HepG2 (cell line): Measurements from ENCODE around the gene IFNAR2. TPM values are rescaled to one million over a fixed set of nuclear protein-coding genes. Genes with fewer than 3 reads are reported as not detected.

Experiments used
- ATRX ChIP-seq: sonication (generic); formaldehyde crosslinking; IDR thresholded peaks from 2 replicates; pipeline ENCODE4 v1.4.0; 2020; ENCODE audit warnings: missing genetic modification reagents, borderline replicate concordance
- ERF ChIP-seq: IDR thresholded peaks from 2 replicates; pipeline ENCODE4 v1.6.1; 2018; ENCODE audit warnings: missing biosample characterization, missing genetic modification reagents
- GLMP ChIP-seq: sonication (generic); formaldehyde crosslinking; IDR thresholded peaks from 2 replicates; pipeline ENCODE4 v1.9.0; 2021; ENCODE audit warnings: missing genetic modification reagents, mild to moderate bottlenecking, borderline replicate concordance
- KLF15 ChIP-seq: sonication (generic); formaldehyde crosslinking; IDR thresholded peaks from 2 replicates; pipeline ENCODE4 v1.8.1; 2023; ENCODE audit warnings: borderline replicate concordance, mild to moderate bottlenecking, inconsistent platforms, missing genetic modification reagents, mixed read lengths
- MAFF ChIP-seq: IDR thresholded peaks from 2 replicates; pipeline ENCODE4 v1.6.1; 2011; ENCODE audit warnings: low read depth, low read length, improper control_type of control experiment
- RERE ChIP-seq: IDR thresholded peaks from 2 replicates; pipeline ENCODE4 v1.6.1; 2016; ENCODE audit warnings: low read depth, missing genetic modification reagents, missing compliant biosample characterization
- SRSF1 ChIP-seq: fragments of 200-400 bp; formaldehyde crosslinking; optimal IDR thresholded peaks from 2 replicates; pipeline ENCODE3; 2017; ENCODE audit warnings: mild to moderate bottlenecking, low read depth, low read length, moderate library complexity
- THAP7 ChIP-seq: sonication (generic); formaldehyde crosslinking; IDR thresholded peaks from 2 replicates; pipeline ENCODE4 v1.8.1; 2023; ENCODE audit warnings: mild to moderate bottlenecking, missing genetic modification reagents
- ZBTB34 ChIP-seq: sonication (generic); formaldehyde crosslinking; IDR thresholded peaks from 2 replicates; pipeline ENCODE4 v1.8.0; 2022; ENCODE audit warnings: mild to moderate bottlenecking, missing genetic modification reagents
- ZFP36L2 ChIP-seq: sonication (generic); formaldehyde crosslinking; IDR thresholded peaks from 2 replicates; pipeline ENCODE4 v1.4.0; 2020; ENCODE audit warnings: missing genetic modification reagents
- ZNF160 ChIP-seq: sonication (generic); formaldehyde crosslinking; IDR thresholded peaks from 2 replicates; pipeline ENCODE4 v1.8.0; 2022; ENCODE audit warnings: mild to moderate bottlenecking, inconsistent platforms, missing genetic modification reagents
- ZNF230 ChIP-seq: sonication (generic); formaldehyde crosslinking; IDR thresholded peaks from 2 replicates; pipeline ENCODE4 v1.4.0; 2020; ENCODE audit warnings: mild to moderate bottlenecking, missing genetic modification reagents
- ZNF430 ChIP-seq: sonication (generic); formaldehyde crosslinking; IDR thresholded peaks from 2 replicates; pipeline ENCODE4 v1.9.0; 2021; ENCODE audit warnings: mild to moderate bottlenecking, missing genetic modification reagents
- ZNF777 ChIP-seq: sonication (generic); formaldehyde crosslinking; IDR thresholded peaks from 2 replicates; pipeline ENCODE4 v1.4.0; 2020; ENCODE audit warnings: missing genetic modification reagents
- ZNF790 ChIP-seq: sonication (generic); formaldehyde crosslinking; IDR thresholded peaks from 2 replicates; pipeline ENCODE4 v1.8.0; 2022; ENCODE audit warnings: missing genetic modification reagents, mild to moderate bottlenecking, borderline replicate concordance
- polyA plus RNA-seq, 8 experiments: library from polyadenylated mRNA; depleted of rRNA in 3 of 8; stranded (reverse) in 7 of 8; unstranded in 1 of 8; fragments of >200 nt; fragmentation: Illumina TruSeq in 4 of 8; extraction: Trizol in 4 of 8; gene quantifications; 2 replicates each; pipeline versions ENCODE4 v1.2.1 to v1.2.3, GENCODE V29; 2011 to 2016; ENCODE audit warnings: low read depth in 4 of 8, missing spikeins in 1 of 8, mixed read lengths in 1 of 8; ENCODE audit not compliant: insufficient read depth in 1 of 8
- total RNA-seq, 5 experiments: library from RNA; depleted of rRNA; stranded (reverse); fragments of >200 nt; fragmentation: Illumina TruSeq; extraction: Trizol; gene quantifications; 2 replicates each; pipeline ENCODE4 v1.2.3, GENCODE V29; 2016; ENCODE audit warnings: low read depth in 1 of 5
- TF ChIP-seq, protein P1 (sequence below): sonication (generic); formaldehyde crosslinking; IDR thresholded peaks from 2 replicates; pipeline ENCODE4 v1.4.0; 2020; ENCODE audit warnings: missing genetic modification reagents
- TF ChIP-seq, protein P2 (sequence below): sonication (generic); formaldehyde crosslinking; conservative IDR thresholded peaks from 2 replicates; pipeline ENCODE4 v1.5.0; 2020; ENCODE audit warnings: missing genetic modification reagents

The IFNAR2 gene
- total and polyA plus RNA-seq, 2 of the 13 experiments (the other 11 are each of a cell fraction or from before 2014, with no cell fraction given) = 5.1 to 24.1 TPM

GRCh38 chr21:33229784-33230544 is at the start of gene IFNAR2 (continued):
- TF ChIP-seq ZNF230 = no peak
- TF ChIP-seq MAFF = no peak
- no peak for TF ChIP-seq ZNF430 (CRISPR knock-in tag)
- TF ChIP-seq, protein P1, sequence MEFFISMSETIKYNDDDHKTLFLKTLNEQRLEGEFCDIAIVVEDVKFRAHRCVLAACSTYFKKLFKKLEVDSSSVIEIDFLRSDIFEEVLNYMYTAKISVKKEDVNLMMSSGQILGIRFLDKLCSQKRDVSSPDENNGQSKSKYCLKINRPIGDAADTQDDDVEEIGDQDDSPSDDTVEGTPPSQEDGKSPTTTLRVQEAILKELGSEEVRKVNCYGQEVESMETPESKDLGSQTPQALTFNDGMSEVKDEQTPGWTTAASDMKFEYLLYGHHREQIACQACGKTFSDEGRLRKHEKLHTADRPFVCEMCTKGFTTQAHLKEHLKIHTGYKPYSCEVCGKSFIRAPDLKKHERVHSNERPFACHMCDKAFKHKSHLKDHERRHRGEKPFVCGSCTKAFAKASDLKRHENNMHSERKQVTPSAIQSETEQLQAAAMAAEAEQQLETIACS (CRISPR knock-in tag) = peak; percentile 70
- TF ChIP-seq RERE (CRISPR knock-in tag) = no peak
- TF ChIP-seq GLMP (CRISPR knock-in tag) = no peak
- no peak for TF ChIP-seq KLF15 (CRISPR knock-in tag)
- TF ChIP-seq ATRX (CRISPR knock-in tag) = no peak
- 0 out of 2 replicates have a peak, but pooled peaks have one; percentile 22 for TF ChIP-seq ZNF160 (CRISPR knock-in tag)
- peak; percentile 69; the same call in 1 of the 2 replicates for TF ChIP-seq THAP7
- no peak for TF ChIP-seq ZNF790 (CRISPR knock-in tag)
- TF ChIP-seq ERF = no peak
- TF ChIP-seq ZNF777 (CRISPR knock-in tag) = peak; percentile 55; the same call in 1 of the 2 replicates
- TF ChIP-seq, protein P2, sequence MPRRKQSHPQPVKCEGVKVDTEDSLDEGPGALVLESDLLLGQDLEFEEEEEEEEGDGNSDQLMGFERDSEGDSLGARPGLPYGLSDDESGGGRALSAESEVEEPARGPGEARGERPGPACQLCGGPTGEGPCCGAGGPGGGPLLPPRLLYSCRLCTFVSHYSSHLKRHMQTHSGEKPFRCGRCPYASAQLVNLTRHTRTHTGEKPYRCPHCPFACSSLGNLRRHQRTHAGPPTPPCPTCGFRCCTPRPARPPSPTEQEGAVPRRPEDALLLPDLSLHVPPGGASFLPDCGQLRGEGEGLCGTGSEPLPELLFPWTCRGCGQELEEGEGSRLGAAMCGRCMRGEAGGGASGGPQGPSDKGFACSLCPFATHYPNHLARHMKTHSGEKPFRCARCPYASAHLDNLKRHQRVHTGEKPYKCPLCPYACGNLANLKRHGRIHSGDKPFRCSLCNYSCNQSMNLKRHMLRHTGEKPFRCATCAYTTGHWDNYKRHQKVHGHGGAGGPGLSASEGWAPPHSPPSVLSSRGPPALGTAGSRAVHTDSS (CRISPR knock-in tag) = no peak
- TF ChIP-seq ZFP36L2 (CRISPR knock-in tag) = no peak
- TF ChIP-seq ZBTB34 (CRISPR knock-in tag) = no peak
- peak; percentile 47 for TF ChIP-seq SRSF1
